ENCODE results near the gene PLXNA2. TPM values are rescaled to one million over a fixed set of nuclear protein-coding genes. Genes with fewer than 3 reads are reported as not detected.

Gene PLXNA2
- total RNA-seq, 2 donors from 2014 or later = 44.5 to 51.6 TPM

GRCh38 chr1:208151728-208152598, 92.2 kb downstream of the PLXNA2 start:
- no peak for TF ChIP-seq POLR2A (IDR thresholded peaks at IDR 0.05)
- no peak for TF ChIP-seq CTCF (IDR thresholded peaks at IDR 0.05)
- WGBS, 2 donors = 61% methylated on average over 9 of the region's 9 CpGs
- Histone ChIP-seq H3K4me3 (no peak overlapping the region), H3K36me3 (replicated peaks in 1 of 2; ENCODE audit: insufficient read depth in 1 of 2, low read depth in 2 of 2) (no peaks in the 10 kb centered on the region), H3K27me3 (no peaks in the 10 kb centered on the region), H3K9me3 (no peaks in the 10 kb centered on the region), H3K27ac (no peak overlapping the region), H3K4me1 (peaks cover 48% of the 10 kb centered on the region)
- intact Hi-C loops (cut with DNase I) = no loop called here
- no peak for ATAC-seq
- DNase-seq = no peak

GRCh38 chr1:208150833-208151458, 93.2 kb downstream of the PLXNA2 start:
- intact Hi-C loops (cut with DNase I) = no loop called here
- H3K27ac ChIP-seq = no peak overlapping the region
- WGBS, 2 donors = 46 to 56% methylated on average over 6 of the region's 6 CpGs
- no peaks in the 10 kb centered on the region for H3K36me3 ChIP-seq (replicated peaks in 1 of 2; ENCODE audit: insufficient read depth in 1 of 2, low read depth in 2 of 2)
- DNase-seq (no peak), ATAC-seq (no peak)
- H3K4me1 ChIP-seq = peaks cover 48% of the 10 kb centered on the region
- no peaks in the 10 kb centered on the region for H3K9me3 ChIP-seq
- no peak overlapping the region for H3K4me3 ChIP-seq
- TF ChIP-seq POLR2A (IDR thresholded peaks at IDR 0.05) (no peak), CTCF (IDR thresholded peaks at IDR 0.05) (no peak)
- no peaks in the 10 kb centered on the region for H3K27me3 ChIP-seq

GRCh38 chr1:208149776-208150514, 94.2 kb downstream of the PLXNA2 start:
- H3K4me1 ChIP-seq = peaks cover 44% of the 10 kb centered on the region
- no peak for TF ChIP-seq POLR2A (IDR thresholded peaks at IDR 0.05)
- TF ChIP-seq CTCF (IDR thresholded peaks at IDR 0.05) = peak in 3 of 7 experiments; percentile 3 to 10 (median 8)
- 20 to 29% methylated on average over 9 of the region's 9 CpGs for WGBS, 2 donors
- ATAC-seq (peak; percentile 71), DNase-seq (peak; percentile 60 to 75 (median 68))
- peak overlapping the region in 2 of 4 donors; percentile 15 to 20 for H3K27ac ChIP-seq
- intact Hi-C loops (cut with DNase I) = no loop called here
- no peak overlapping the region for H3K4me3 ChIP-seq
- no peaks in the 10 kb centered on the region for H3K27me3 ChIP-seq
- no peaks in the 10 kb centered on the region for H3K9me3 ChIP-seq
- H3K36me3 ChIP-seq (replicated peaks in 1 of 2; ENCODE audit: insufficient read depth in 1 of 2, low read depth in 2 of 2) = no peaks in the 10 kb centered on the region

DNA sequence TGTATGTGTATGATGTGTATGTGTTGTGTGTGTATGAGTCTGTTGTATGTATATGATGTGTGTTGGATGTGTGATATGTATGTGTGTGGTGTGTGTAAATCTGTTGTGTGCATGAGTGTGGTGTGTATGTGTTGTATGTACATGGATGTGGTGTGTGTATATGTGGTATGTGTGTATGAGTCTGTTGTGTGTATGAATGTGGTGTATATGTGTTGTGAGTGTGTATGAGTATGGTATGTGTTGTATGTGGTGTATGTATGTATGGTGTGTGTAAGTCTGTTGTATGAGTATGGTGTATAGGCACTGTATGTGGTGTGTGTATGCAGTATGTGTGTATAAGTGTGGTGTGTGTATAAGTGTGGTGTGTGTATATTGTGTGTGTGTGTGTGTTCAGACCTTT, 95.0 kb downstream of the PLXNA2 start:
- no peak for TF ChIP-seq POLR2A (IDR thresholded peaks at IDR 0.05)
- no peak for TF ChIP-seq CTCF (IDR thresholded peaks at IDR 0.05)
- Histone ChIP-seq H3K36me3 (replicated peaks in 1 of 2; ENCODE audit: insufficient read depth in 1 of 2, low read depth in 2 of 2) (no peaks in the 10 kb centered on the region), H3K27ac (peak overlapping the region in 1 of 4 donors; percentile 20), H3K9me3 (no peaks in the 10 kb centered on the region), H3K4me1 (peaks cover 37% of the 10 kb centered on the region), H3K4me3 (no peak overlapping the region), H3K27me3 (no peaks in the 10 kb centered on the region)
- DNase-seq (no peak), ATAC-seq (no peak)
- intact Hi-C loops (cut with DNase I) = no loop called here

Data from body of pancreas (tissue), 4 donors.